ENCODE measurements around the gene HDLBP. TPM values are rescaled to one million over a fixed set of nuclear protein-coding genes. Genes with fewer than 3 reads are reported as not detected.

Gene HDLBP
- total and polyA plus RNA-seq, 2 experiments from 2014 or later = 389 to 437 TPM

GRCh38 chr2:241227594-241227993, 87.9 kb downstream of the HDLBP start:
- no peak for DNase-seq (ENCODE audit: low spot score)
- H2AFZ ChIP-seq = no peak overlapping the region
- WGBS (ENCODE audit: low lambda C conversion rate, missing lambda C conversion rate) = 96% methylated on average over 8 of the region's 8 CpGs
- no peak overlapping the region for H3K27ac ChIP-seq
- H3K9me2 ChIP-seq (replicated peaks; ENCODE audit: insufficient read depth) = no peaks in the 10 kb centered on the region
- peaks cover 8% of the 10 kb centered on the region for H3K4me1 ChIP-seq (ENCODE audit: insufficient read depth)
- H4K20me1 ChIP-seq (ENCODE audit: insufficient read depth, poor library complexity, severe bottlenecking) = peaks cover 14% of the 10 kb centered on the region
- H3K27me3 ChIP-seq = no peaks in the 10 kb centered on the region
- H3K79me2 ChIP-seq = no peaks in the 10 kb centered on the region
- no peak overlapping the region for H3K4me3 ChIP-seq
- TF ChIP-seq EZH2 (IDR thresholded peaks at IDR 0.05; ENCODE audit: borderline replicate concordance) (no peak), EZH2phosphoT487 (IDR thresholded peaks at IDR 0.05; ENCODE audit: low read depth, severe bottlenecking, unreplicated experiment) (no peak), CTCF (IDR thresholded peaks at IDR 0.05; ENCODE audit: poor library complexity) (no peak)
- H3K36me3 ChIP-seq (replicated peaks; ENCODE audit: insufficient read depth, low read depth) = no peaks in the 10 kb centered on the region
- H3K4me2 ChIP-seq = no peak overlapping the region
- H3K9me3 ChIP-seq (ENCODE audit: low read depth) = no peaks in the 10 kb centered on the region

DNA sequence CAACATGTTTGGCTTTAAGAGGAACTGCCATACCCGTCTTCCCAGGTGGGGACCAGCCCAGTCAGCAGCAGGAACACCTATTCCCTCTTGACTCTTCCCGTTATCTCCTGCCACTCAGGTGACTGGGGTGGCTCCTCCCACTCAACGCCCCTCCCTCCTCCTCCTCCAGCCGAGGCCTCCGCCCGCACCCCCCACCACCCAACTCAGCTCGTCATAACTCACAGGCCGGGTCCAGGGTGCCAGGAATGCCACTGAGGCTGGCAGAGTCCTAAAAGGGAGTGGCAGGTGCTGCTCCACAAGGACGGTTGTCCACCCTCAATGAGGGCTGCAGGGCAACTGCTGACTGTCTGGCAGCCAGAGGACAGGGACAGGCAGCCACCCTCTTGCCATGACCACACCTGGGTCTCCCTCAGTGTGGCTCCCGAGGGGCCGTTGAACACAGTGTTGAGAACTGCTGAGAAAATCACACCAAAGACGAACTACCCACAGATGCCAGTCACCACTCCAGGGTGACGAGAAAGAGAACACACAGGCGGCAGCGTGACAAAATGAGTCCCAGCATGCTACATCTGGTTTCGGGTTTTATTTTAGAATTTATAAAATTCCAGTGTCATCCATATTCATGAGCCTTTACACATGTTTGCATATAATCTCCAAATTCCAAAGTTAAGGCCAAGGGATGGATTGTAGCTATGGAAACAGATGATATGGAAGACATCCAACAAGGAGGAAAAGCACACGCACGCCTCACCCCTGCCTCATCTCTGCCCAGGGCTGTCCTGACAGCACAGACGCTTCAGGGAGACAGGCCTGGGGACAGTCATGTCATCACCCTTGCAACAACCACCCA, 88.5 kb downstream of the HDLBP start:
- Histone ChIP-seq H3K79me2 (no peaks in the 10 kb centered on the region), H3K9me3 (ENCODE audit: low read depth) (no peaks in the 10 kb centered on the region), H3K9me2 (replicated peaks; ENCODE audit: insufficient read depth) (no peaks in the 10 kb centered on the region), H4K20me1 (ENCODE audit: insufficient read depth, poor library complexity, severe bottlenecking) (peaks cover 10% of the 10 kb centered on the region), H3K27me3 (no peaks in the 10 kb centered on the region), H3K36me3 (replicated peaks; ENCODE audit: insufficient read depth, low read depth) (no peaks in the 10 kb centered on the region), H3K4me1 (ENCODE audit: insufficient read depth) (peaks cover 8% of the 10 kb centered on the region), H3K4me3 (no peak overlapping the region), H2AFZ (no peak overlapping the region), H3K4me2 (no peak overlapping the region), H3K27ac (no peak overlapping the region)
- DNase-seq (ENCODE audit: low spot score) = no peak
- TF ChIP-seq EZH2phosphoT487 (IDR thresholded peaks at IDR 0.05; ENCODE audit: low read depth, severe bottlenecking, unreplicated experiment) = no peak
- no peak for TF ChIP-seq CTCF (IDR thresholded peaks at IDR 0.05; ENCODE audit: poor library complexity)
- TF ChIP-seq EZH2 (IDR thresholded peaks at IDR 0.05; ENCODE audit: borderline replicate concordance) = no peak
- 87% methylated on average over 18 of the region's 19 CpGs for WGBS (ENCODE audit: low lambda C conversion rate, missing lambda C conversion rate)

- H3K27me3 ChIP-seq = no peaks in the 10 kb centered on the region
- no peaks in the 10 kb centered on the region for H3K36me3 ChIP-seq (replicated peaks; ENCODE audit: insufficient read depth, low read depth)
- H4K20me1 ChIP-seq (ENCODE audit: insufficient read depth, poor library complexity, severe bottlenecking) = peaks cover under 1% of the 10 kb centered on the region
- H3K4me1 ChIP-seq (ENCODE audit: insufficient read depth) = peaks cover 8% of the 10 kb centered on the region
- WGBS (ENCODE audit: low lambda C conversion rate, missing lambda C conversion rate) = 96% methylated on average over 16 of the region's 16 CpGs
- no peaks in the 10 kb centered on the region for H3K79me2 ChIP-seq
- H2AFZ ChIP-seq = no peak overlapping the region
- no peaks in the 10 kb centered on the region for H3K9me2 ChIP-seq (replicated peaks; ENCODE audit: insufficient read depth)
- H3K27ac ChIP-seq = no peak overlapping the region
- no peak for DNase-seq (ENCODE audit: low spot score)
- no peak for TF ChIP-seq CTCF (IDR thresholded peaks at IDR 0.05; ENCODE audit: poor library complexity)
- TF ChIP-seq EZH2phosphoT487 (IDR thresholded peaks at IDR 0.05; ENCODE audit: low read depth, severe bottlenecking, unreplicated experiment) = no peak
- no peaks in the 10 kb centered on the region for H3K9me3 ChIP-seq (ENCODE audit: low read depth)
- no peak overlapping the region for H3K4me2 ChIP-seq
- no peak overlapping the region for H3K4me3 ChIP-seq
Observed at GRCh38 chr2:241225983-241226382, 89.5 kb downstream of the HDLBP start.
